Heart right ventricle (tissue), 16 donors: Measurements from ENCODE around the gene UTF1. TPM values are rescaled to one million over a fixed set of nuclear protein-coding genes. Genes with fewer than 3 reads are reported as not detected.
A peak's percentile ranks its signal among the peaks of the same experiment; 100 is the strongest.
"Not testable (repeated sequence)": the region's sequence is repeated elsewhere in the genome, so short reads cannot be mapped to it uniquely, and the experiment has no call there.

ENCODE experiments used
- ATAC-seq, 8 donors: fragments of 200-7000 bp; cut with Tn5 transposase; one replicate each; pipeline ENCODE4 v1.9.1; 2020; ENCODE audit warnings: mild to moderate bottlenecking in 8 of 8, moderate library complexity in 8 of 8, moderate number of reproducible peaks in 1 of 8
- DNase-seq, 2 donors: peaks; one replicate each; pipeline ENCODE4 v3.0.0-alpha.2; 2020
- H3K27ac ChIP-seq, 10 donors: fragments of 200-600 bp; sonication (generic) in 2 of 10; one replicate each; pipeline versions ENCODE4 v1.5.0 to v1.8.0; 2020 to 2022; ENCODE audit warnings: mild to moderate bottlenecking in 3 of 10
- H3K27me3 ChIP-seq, 7 donors: fragments of 200-600 bp; one replicate each; pipeline ENCODE4 v1.8.0; 2021 to 2022; ENCODE audit warnings: mild to moderate bottlenecking in 2 of 7
- H3K36me3 ChIP-seq, 9 donors: fragments of 200-600 bp; sonication (generic) in 1 of 9; one replicate each; pipeline versions ENCODE4 v1.5.0 to v1.8.0; 2020 to 2022; ENCODE audit warnings: mild to moderate bottlenecking in 2 of 9
- H3K4me1 ChIP-seq, 9 donors: fragments of 200-600 bp; sonication (generic) in 1 of 9; one replicate each; pipeline versions ENCODE4 v1.5.0 to v1.8.0; 2020 to 2022; ENCODE audit warnings: mild to moderate bottlenecking in 4 of 9
- H3K4me3 ChIP-seq, 10 donors: fragments of 200-600 bp; sonication (generic) in 2 of 10; one replicate each; pipeline versions ENCODE4 v1.5.0 to v1.8.0; 2020 to 2022; ENCODE audit warnings: mild to moderate bottlenecking in 7 of 10, moderate library complexity in 2 of 10
- H3K9me3 ChIP-seq, 11 donors: fragments of 200-600 bp in 10 of 11; sonication (generic) in 2 of 11; one replicate each; pipeline versions ENCODE4 v1.5.0 to v1.8.0; 2013 to 2022; ENCODE audit warnings: mild to moderate bottlenecking in 2 of 11, control low read depth in 1 of 11, moderate library complexity in 1 of 11
- CTCF ChIP-seq, 9 donors: fragments of 200-600 bp; sonication (generic) in 2 of 9; IDR thresholded peaks; one replicate each; pipeline versions ENCODE4 v1.5.0 to v1.8.0; 2021 to 2022; ENCODE audit warnings: antibody characterized with exemption in 9 of 9, mild to moderate bottlenecking in 5 of 9, moderate library complexity in 1 of 9
- WGBS, 2 donors: extraction: QIAGEN DNeasy Blood & Tissue Kit; methylation state at CpG; one replicate each; pipeline ENCODE4 v1.1.7; 2013; ENCODE audit warnings: inconsistent platforms in 1 of 2; 5-methylcytosine and 5-hydroxymethylcytosine counted together
- intact Hi-C, 10 donors: fragments of 100-400 bp; cut with DNase I; formaldehyde crosslinking; loops; one replicate each; pipeline versions ENCODE4 v1.11.1 to v1.14.2; 2022
- polyA plus RNA-seq, 2 donors: library from polyadenylated mRNA; stranded (reverse); fragments of 200-250 nt; gene quantifications; one replicate each; pipeline ENCODE4 v1.2.3, GENCODE V29; 2013
- total RNA-seq, 10 donors: library from RNA; stranded (reverse); fragmentation: NEBNext Ultra II Directional in 3 of 10; extraction: Animal tissue kit (Norgen Biotek cat#: 25700) in 3 of 10; gene quantifications; one replicate each; pipeline versions ENCODE4 v1.2.1 to v1.2.4, GENCODE V29; 2021 to 2023
- donor health status: Arrhythmogenic right ventricular cardiomyopathy.
- donor health status: ischemic (EF 13 %, LVEDD 7.1; RV severe dilation, severe dysfunction).
- donor health status: healthy with polysubstance abuse.
- donor health status: DM: no; HTN: yes; CAD: no.
- donor health status: DM: no; HTN: no; CAD: no.
- donor health status: ischemic (EF 25% LVEDD 6.9; RV normal size, moderate dysfunction).
- donor health status: ischemic (EF 25% LVEDD 5.7; RV mildly dilated, moderate dysfunction).
- donor health status: healthy.
- donor health status: DM: yes; HTN: yes; CAD: no.
- donor health status: Ischemic cardiomyopathy.
- donor health status: ischemic (EF 35%, LVEDD 5.7; RV mildly dilated, moderate dysfunction).
- donor health status: nonischemic (EF 11% LVEDD 7.7; RV severe dilation, severe dysfunction).
- donor health status: DM: yes; HTN: yes; CAD: no.
- donor health status: PGD.
- donor health status: ischemic (EF 29% LVEDD 5.4; RV normal size, mild dysfunction).
- donor health status: nonischemic (EF 23%, LVEDD 6.1; RV moderate dilation, normal function).

The UTF1 gene
- total and polyA plus RNA-seq, 12 donors, result not detected

DNA sequence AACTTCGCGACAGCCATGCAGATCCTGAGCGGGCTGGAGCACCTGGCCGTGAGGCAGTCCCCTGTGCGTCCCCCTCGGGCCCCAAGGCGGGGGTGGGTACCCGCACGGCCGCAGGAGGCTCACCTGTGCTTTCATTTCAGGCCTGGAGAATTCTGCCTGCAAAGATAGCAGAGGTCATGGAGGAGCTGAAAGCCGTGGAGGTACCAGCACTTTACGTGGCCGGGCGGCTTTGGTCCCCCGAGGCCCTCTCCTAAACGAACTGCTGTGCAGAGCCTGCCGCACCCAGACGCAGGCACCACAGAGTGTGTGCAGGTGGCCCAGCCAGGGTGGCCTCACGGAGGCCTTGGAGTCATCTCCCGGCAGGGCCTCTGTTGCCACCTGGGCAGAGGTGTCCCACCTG lies 11.1 kb upstream of the UTF1 start:
- H3K27ac ChIP-seq, result no peak overlapping the region
- no peaks in the 10 kb centered on the region for H3K4me1 ChIP-seq
- ATAC-seq (peak in 1 of 8 donors; percentile 44), DNase-seq (no peak)
- H3K9me3 ChIP-seq, result no peaks in the 10 kb centered on the region
- H3K27me3 ChIP-seq, result peaks cover 4 to 40% (median 26%) of the 10 kb centered on the region in 7 donors
- no peaks in the 10 kb centered on the region for H3K36me3 ChIP-seq
- no peak for TF ChIP-seq CTCF (IDR thresholded peaks at IDR 0.05)
- no peak overlapping the region for H3K4me3 ChIP-seq
- WGBS, 2 donors, result 78 to 86% methylated on average over 20 of the region's 20 CpGs
- intact Hi-C loops, result no loop called here

DNA sequence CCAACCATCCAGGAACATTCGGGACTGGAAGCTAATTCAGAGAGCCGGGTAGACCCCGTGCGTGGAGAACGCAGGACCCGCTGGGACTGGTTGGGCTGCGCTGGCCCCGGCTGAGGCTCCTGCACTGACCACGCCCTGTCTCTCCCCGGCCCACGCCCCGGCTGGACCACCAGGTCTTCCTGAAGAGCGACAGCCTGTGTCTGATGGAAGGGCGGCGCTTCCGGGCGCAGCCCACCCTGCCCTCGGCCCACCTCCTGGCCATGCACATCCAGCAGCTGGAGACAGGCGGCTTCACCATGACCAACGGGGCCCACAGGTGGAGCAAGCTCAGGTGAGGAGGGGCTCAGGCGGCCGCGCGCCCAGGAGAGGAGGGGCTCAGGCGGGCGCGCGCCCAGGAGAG lies 10.2 kb upstream of the UTF1 start:
- intact Hi-C loops, result no loop called here
- no peak for ATAC-seq
- WGBS, 2 donors, result 14% methylated on average over 28 of the region's 28 CpGs
- H3K27me3 ChIP-seq, result peaks cover 4 to 42% (median 35%) of the 10 kb centered on the region in 7 donors
- DNase-seq, result no peak
- TF ChIP-seq CTCF (IDR thresholded peaks at IDR 0.05), result no peak
- no peaks in the 10 kb centered on the region for H3K4me1 ChIP-seq
- H3K4me3 ChIP-seq, result no peak overlapping the region
- H3K27ac ChIP-seq, result no peak overlapping the region
- H3K9me3 ChIP-seq, result no peaks in the 10 kb centered on the region
- no peaks in the 10 kb centered on the region for H3K36me3 ChIP-seq

DNA sequence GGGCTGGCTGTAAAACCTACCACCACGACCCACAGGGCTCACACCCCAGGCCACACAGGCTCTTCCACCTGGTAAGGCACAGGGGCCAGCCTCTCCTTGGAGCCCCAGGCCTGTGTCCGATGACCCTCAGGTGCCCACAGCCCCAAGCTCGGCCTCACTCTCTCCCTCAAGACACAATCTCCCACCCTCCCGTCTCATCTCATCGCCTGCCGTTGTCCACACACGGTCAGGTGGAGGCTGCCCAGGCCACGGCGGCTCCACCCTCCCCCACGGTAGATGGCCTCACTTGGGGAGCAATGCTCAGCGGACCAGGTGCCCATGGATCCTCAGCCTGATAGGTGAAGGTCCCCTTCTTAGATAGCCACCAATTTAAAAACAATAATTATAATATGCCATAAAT lies 8.7 kb upstream of the UTF1 start:
- ATAC-seq (no peak), DNase-seq (no peak)
- Histone ChIP-seq H3K9me3 (no peaks in the 10 kb centered on the region), H3K4me3 (no peak overlapping the region), H3K36me3 (no peaks in the 10 kb centered on the region), H3K27ac (no peak overlapping the region), H3K4me1 (no peaks in the 10 kb centered on the region), H3K27me3 (peaks cover 4 to 56% (median 50%) of the 10 kb centered on the region in 7 donors)
- TF ChIP-seq CTCF (IDR thresholded peaks at IDR 0.05), result no peak
- WGBS, 2 donors, result 85 to 86% methylated on average over 11 of the region's 11 CpGs
- intact Hi-C loops, result no loop called here

DNA sequence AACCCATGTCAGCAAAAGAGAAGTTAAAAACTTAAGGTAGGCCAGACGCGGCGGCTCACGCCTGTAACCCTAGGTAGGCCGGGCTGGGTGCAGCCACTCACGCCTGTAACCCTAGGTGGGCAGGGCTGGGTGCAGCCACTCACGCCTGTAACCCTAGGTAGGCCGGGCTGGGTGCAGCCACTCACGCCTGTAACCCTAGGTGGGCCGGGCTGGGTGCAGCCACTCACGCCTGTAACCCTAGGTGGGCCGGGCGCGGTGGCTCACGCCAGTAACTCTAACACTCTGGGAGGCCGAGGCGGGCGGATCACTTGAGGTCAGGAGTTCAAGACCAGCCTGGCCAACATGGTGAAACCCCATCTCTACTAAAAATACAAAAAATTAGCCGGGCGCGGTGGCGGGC lies 8.3 kb upstream of the UTF1 start:
- 88 to 90% methylated on average over 16 to 18 of the region's 22 CpGs for whole genome bisulfite sequencing, 2 donors
- intact Hi-C loops, H3K9me3 ChIP-seq, H3K4me1 ChIP-seq, H3K4me3 ChIP-seq, DNase-seq, ATAC-seq, H3K27ac ChIP-seq, H3K36me3 ChIP-seq: not testable (repeated sequence)
- peaks cover 4 to 60% (median 54%) of the 10 kb centered on the region in 7 donors for H3K27me3 ChIP-seq

- peaks cover 4 to 73% (median 70%) of the 10 kb centered on the region in 7 donors for H3K27me3 ChIP-seq
- H3K36me3 ChIP-seq, result no peaks in the 10 kb centered on the region
- H3K9me3 ChIP-seq, result no peaks in the 10 kb centered on the region
- intact Hi-C loops, result no loop called here
- H3K4me3 ChIP-seq, result no peak overlapping the region
- H3K27ac ChIP-seq, result no peak overlapping the region
- TF ChIP-seq CTCF (IDR thresholded peaks at IDR 0.05), result no peak
- 40 to 47% methylated on average over 14 of the region's 14 CpGs for WGBS, 2 donors
- ATAC-seq (no peak), DNase-seq (no peak)
- no peaks in the 10 kb centered on the region for H3K4me1 ChIP-seq
Measured at GRCh38 chr10:133224076-133224475, 5.9 kb upstream of the UTF1 start.
